Measurements from ENCODE around the gene RSPO1. TPM values are rescaled to one million over a fixed set of nuclear protein-coding genes. Genes with fewer than 3 reads are reported as not detected.
A peak's percentile ranks its signal among the peaks of the same experiment; 100 is the strongest.

Gene RSPO1
- polyA plus RNA-seq, 4 donors: 6.0 to 28.9 (median 7.0) TPM

DNA sequence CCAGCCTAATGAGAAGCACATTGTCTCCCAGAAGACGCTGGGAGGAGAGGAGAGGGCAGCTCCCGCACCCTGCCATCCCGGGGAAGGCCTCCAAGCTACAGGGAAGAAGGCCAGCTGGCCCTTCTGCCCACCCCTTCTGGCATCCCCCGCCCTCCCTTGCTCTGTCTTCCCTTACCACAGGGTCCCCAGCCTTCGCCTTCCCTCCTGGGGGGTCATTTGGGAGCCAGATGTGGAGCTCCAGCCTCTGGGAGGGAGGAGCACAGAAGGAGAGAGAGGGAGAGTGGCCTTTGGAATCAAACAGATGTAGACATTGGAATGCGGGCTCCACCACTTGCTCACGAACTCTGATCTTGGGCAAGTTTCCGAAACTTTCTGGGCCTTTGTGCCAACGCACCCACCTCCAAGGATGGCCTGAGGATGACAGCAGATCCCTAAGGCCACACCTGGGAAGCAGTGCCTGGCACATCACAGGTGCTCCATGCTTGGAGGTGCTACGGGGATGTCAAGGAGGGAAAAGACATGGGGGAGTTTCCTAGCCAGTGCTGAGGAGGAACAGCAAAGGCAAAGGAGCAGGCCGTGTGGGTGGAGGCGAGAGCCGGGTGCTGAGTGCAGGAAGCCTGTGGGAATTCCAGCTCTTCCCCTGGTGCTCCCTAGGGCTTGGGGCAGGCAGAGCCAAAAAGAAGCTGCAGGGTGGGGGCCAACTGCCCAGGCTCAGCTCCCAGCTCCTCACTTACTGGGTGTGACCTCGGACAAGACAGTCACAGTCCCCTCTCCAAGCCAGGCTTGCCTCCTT lies 23.1 kb upstream of the RSPO1 start:
- no peak for DNase-seq (ENCODE audit: low read depth in 4 of 4, low spot score in 3 of 4)

DNA sequence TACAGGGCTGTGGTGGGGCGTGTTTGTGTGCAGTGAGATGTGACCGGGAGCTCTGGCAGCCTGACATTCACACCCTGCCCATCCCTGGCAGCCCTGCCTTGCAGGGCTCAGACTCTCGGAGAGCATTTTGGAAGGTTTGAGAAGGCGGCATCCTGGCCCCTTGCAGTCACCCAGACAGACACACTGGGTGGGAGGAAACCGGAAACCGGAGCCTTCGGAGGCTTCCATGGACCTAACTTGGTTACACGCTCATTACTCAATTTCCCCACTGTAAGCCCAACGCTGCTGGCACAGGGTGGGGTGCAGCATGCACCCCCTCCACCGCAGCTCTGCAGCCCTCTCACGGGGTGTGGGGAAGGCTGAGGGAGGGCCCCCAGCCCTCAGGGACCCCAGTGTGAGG lies 22.2 kb upstream of the RSPO1 start:
- no peak for DNase-seq (ENCODE audit: low read depth in 4 of 4, low spot score in 3 of 4)

DNA sequence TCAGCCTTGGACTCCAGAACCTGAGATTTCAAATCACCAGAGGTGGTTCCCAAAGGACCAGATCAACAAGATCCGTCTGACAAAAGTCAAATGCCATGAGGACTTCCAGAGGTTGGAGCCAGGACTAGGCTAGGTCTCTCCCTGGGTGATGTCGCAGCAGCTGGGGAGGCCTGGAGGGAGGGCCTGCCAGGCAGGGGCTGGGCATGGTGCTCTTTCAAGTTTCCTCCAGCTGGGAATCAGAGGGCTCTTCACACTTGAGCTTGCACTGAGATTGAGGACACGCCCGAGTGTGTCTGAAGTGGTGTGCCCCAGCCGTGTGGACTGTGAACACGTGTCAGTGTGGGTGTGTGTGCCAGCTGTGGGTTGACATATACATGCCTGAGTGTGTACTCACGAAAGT lies 21.3 kb upstream of the RSPO1 start:
- no peak for DNase-seq (ENCODE audit: low read depth in 4 of 4, low spot score in 3 of 4)

DNA sequence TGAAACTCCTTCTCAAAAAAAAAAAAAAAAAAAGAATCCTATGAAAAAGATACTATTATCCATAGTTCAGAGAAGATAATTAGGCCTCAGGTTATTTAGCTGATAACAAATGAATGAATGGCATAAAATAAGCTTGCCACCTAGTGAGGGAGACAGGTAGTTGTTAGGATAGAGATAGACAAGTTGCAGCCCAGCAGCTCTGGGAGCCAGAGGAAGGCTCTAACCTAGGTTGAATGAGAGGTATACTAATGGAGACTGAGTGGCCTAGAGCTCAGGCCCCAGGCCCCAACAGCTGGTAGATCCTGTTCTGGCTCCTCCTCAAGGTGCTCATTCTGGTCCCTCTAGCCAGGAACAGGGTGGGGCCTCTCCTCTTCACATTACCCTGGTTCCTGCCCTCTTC lies 20.6 kb upstream of the RSPO1 start:
- DNase-seq (ENCODE audit: low read depth in 4 of 4, low spot score in 3 of 4): no peak

DNA sequence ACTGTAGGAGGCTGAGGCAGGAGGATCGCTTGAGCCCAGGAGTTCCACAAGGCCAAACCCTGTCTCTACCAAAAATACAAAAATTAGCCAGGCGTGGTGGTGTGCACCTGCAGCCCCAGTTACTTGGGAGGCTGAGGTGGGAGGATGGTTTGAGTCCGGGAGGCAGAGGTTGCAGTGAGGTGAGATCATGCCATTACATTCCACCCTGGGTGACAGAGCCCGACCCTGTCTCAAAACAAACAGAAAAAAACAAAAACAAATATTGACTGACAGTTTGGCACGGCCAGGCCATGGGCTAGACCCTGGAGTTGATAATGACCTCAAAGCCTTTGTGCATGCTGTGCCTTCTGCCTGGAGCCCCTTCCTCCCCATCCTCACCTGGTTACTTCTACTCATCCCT lies 19.2 kb upstream of the RSPO1 start:
- DNase-seq (ENCODE audit: low read depth in 4 of 4, low spot score in 3 of 4): no peak

DNA sequence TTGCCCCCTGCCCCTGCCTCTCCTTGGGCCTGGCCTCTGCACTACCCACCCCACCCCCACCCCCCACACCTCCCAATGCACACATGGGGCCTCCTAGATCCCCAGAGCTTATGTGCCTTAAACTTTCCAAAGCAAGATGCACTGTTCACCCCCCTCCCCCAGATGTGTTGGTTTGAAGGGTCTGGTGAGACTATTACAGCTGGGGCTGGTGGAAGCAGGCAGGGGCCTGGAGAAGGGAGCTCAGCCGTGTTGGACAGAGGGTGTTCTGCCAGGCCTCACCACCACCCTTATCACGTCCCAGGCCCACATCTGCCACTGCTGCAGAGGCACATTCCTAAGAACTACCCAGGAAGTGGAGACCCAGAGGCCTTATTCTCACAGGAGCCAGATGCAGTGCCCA lies 18.3 kb upstream of the RSPO1 start:
- DNase-seq (ENCODE audit: low read depth in 4 of 4, low spot score in 3 of 4): no peak

DNA sequence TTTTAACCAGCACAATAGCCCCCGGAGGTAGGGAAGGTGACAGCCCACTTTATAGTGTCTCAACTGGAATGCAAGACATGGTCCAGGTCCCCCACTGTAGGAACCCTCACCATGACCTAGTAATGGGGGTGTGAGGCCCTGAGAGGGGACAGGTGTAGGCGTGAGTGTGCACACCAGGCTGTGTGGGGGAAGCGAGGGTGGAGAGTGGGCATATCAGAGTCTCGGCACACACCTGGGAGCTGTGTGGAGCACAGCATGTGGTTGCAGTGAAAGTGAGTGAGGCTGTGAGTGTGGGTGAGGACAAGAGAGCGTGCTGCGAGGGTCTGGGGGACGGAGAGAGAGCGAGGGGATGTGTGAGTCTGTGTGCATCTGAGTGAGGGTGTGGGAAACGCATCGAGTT lies 17.1 kb upstream of the RSPO1 start:
- DNase-seq (ENCODE audit: low read depth in 4 of 4, low spot score in 3 of 4): no peak

DNA sequence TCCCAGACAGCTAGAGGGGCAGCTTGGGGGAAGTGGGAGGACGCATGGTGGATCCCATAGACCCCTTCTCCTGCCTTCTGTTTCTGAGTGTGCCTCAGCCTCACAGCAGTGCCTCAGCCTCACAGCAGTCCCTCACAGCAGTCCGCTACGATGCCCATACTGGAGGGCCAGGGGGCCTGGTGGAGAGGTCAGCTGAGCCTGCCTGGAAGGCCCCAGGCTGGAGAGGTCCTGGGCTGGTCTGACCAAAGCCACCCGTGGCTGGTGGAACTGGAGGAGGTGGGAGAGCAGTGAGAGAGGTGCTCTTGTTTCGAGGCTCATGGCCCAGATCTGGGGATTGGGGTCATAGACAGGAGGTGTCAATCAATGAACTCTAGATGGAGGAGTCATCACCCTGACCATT lies 16.0 kb upstream of the RSPO1 start:
- DNase-seq (ENCODE audit: low read depth in 4 of 4, low spot score in 3 of 4): no peak

DNA sequence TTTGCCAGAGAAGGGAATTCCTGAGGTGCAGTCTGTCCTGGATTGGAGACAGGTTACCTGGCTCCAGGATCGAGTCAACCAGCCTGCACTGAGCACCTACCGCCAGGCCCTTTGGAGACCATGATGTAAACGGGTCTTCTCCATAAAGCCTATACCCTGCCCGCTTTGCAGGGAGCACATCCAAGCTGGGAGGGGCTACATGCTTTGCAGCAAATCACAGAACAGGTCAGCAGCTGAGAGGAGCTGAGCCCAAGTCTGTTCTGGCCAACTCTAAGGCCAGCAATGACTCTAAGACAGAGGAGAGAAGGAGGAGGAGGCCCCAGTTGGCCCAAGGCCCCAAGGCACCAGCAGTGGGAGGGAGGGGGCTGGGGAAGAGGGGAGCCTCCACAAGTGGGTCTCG lies 15.5 kb upstream of the RSPO1 start:
- no peak for DNase-seq (ENCODE audit: low read depth in 4 of 4, low spot score in 3 of 4)

DNA sequence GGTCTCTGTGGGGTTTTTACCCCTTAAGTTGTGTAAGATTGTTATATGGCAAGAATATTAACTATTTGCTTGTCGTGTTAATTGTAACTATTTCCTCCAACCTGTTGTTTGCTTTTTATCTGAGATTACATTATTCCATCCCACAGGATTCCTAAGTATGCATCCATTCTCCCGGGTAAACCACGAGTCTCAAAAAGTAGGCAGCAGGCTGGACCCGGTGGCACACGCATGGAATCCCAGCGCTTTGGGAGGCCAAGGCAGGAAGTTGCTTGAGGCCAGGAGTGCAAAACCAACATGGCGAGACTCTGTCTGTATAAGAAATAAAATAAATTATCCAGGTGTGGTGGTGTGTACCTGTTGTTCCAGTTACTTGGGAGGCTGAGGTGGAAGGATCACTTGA lies 12.6 kb upstream of the RSPO1 start:
- no peak for DNase-seq (ENCODE audit: low read depth in 4 of 4, low spot score in 3 of 4)

DNA sequence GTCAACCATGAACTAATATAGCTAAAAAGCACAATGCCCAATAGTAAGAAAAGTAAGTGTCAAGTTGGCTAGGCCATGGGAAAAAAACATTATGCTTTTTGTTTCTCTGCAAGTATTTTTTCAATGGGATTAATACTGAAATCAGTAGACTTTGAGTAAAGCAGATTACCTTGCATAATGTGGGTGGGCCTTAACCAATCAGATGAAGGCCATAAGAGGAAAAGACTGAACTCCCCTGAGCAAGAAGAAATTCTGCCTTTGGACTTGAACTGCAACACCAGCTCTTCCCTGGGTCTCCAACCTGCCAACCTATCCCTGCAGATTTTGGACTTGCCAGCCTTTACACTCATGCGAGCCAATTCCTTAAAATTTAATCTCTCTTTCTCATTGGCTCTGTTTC lies 6.4 kb upstream of the RSPO1 start:
- no peak for DNase-seq (ENCODE audit: low read depth in 4 of 4, low spot score in 3 of 4)

DNA sequence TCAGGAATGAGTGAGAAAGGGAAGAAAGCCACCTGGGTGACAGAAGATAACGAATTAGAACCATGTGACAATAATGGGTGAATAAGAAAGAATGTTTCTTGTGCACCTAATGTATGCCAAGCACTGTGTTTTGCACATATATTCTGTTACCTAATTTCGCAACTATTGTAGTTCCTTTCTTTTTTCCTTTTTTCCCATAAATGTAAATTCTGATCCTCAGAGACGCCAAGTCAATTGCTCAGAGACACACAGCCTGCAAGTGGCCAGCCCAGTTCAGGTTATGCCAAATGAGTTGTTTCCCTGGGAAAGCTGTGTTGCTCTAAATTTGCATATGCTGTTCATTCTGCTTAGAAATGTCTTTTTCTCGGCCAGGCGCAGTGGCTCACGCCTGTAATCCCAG lies 1.7 kb upstream of the RSPO1 start:
- DNase-seq (ENCODE audit: low read depth in 4 of 4, low spot score in 3 of 4): no peak

DNA sequence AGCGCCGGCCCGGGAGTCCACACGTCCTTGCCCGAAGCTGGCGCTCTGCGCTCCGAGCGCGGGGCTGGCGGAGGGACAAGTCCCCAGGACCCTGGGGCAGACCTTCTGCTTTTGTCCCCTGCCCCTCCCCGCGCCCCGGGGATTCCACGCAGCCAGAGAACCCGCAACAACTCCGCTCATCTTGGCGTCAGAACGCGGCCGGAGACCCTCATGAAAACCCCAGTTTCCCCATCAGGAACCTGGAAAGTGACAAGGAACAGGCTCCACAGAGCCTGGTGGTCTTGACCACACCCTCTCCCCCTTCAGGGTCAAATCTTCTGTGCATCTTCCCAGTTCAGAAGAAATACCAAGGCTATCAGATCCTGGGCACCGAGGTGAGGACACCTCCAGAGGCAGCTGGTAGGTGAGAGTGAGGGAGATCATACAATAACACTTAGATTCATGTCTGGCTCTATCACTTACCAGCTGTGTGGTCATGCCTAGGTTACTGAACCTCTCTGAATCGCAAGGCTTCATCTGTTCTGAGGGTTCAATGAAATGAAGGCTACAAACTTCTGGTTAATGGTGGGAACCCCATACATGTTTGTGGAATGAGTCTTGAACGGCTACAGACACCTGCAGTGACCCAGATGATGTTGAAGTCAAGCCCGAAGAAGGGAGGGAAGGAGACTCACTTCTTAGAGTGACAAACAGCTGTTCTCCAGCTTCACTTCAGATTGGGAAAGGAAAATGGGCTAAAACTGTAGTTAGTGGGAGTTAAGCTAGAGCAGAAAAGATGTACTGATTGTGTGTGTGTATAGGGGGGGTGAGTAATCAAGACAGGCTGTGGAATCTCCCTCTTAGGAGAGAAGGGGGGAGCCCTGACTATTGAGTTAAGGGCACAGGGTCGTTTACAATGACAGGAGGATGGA lies 555 bp upstream of the RSPO1 start:
- no peak for DNase-seq (ENCODE audit: low read depth in 4 of 4, low spot score in 3 of 4)

DNA sequence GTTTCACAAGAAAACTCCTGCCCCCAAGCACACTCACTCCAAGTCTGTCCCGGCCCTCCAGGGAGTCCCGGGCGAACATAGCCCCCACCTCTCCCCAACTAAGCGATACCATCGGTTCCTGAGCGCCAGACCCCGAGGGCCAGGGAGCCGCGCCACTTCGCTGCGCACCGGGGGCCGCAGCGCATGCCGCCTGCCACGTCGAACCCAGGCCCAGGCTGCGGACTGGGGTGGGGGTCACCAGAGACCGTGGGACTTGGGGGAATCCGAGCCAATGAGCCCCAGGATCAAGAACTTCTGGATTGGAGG lies 801 bp downstream of the RSPO1 start:
- DNase-seq (ENCODE audit: low read depth in 4 of 4, low spot score in 3 of 4): no peak

DNA sequence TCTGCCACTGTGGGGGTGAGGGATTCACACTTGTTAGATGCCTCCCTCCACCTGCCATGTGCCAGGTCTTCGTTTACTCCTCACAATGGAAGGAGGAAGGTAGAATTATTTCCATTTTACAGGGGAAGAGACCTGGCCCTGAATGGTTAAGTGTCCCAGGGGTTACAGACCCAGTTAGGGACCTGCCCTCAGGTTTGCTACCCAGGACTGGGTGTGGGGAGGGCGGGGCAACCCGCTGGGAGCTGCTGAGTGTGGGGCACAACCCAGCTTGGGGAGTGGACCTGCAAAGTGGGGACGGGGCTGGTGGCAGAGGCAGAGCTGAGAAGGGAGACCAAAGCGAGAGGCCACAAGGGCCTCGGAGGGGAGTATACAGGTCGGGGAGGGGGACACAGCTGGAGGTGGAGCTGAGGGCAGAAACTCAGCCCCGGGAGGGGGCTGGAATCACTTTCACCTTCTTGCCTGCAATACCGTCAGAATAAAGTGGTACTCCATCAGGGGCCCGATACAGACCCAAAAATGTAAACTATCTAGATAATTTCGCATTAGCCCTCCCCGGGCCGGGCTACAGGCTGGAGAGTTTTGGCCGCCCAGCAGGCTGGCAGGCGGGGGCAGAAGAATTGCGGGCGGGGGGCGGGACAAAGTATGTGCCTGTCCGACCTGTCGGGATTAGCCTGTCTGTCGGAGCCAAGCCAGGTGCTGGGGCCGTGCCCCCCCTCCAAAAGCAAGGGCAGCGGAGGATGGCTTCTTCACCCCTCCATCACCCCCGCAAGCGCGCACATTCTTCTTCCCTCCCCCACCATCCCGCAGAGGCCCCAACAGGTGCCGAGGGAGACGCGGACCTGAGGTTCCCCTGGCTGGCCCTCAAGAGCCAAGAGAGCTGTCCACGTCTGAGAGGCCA lies 1.4 kb downstream of the RSPO1 start:
- DNase-seq (ENCODE audit: low read depth in 4 of 4, low spot score in 3 of 4): no peak

DNA sequence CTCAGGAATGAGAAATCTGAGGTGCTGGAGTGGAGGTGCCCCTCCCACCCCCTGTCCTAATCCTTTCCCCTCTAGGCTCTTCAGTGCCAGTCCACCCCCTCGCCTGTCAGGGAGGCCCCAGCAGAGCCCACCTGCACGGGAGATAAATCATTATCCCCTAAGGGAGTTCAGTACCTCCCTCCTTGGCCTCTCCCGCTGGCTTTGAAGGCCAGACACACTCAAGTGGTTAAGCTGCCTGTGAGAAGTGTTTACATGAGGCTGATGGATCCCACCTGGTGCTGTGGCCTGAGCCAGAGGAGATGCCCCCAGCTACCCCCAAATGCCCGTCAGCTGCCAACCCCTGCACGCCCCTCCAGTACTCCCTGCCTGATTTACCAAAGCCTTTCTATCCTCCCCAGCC lies 3.7 kb downstream of the RSPO1 start:
- DNase-seq (ENCODE audit: low read depth in 4 of 4, low spot score in 3 of 4): peak in 1 of 4 donors; percentile 59

DNA sequence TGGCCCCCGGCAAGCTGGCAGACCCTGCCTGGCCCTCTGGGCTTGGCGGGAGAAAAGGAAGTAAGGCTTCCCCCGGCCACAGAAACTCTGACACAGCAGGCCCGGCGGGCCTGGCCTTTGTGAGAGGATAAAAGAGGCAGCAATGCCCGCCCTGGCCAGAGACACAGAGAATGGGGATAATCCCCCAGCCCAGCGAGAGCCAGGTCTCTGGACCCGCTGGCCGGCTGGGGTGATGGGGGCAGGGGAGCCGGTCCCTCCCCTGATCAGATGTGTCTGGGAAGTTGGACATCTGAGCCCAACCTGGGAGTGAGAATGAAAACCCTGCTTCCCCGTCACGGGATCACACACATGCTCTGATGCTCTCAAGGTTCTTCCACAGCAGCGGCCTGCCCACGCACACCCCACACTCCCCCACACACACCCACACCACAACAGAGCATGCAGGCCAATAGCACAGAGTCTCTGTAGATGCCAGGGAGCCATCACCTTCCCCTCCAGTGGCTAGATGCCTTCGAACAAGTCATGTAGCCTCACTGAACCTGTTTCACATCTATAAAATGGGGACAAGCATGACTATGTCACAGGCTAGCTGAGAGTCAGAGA lies 4.2 kb downstream of the RSPO1 start:
- no peak for DNase-seq (ENCODE audit: low read depth in 4 of 4, low spot score in 3 of 4)

DNA sequence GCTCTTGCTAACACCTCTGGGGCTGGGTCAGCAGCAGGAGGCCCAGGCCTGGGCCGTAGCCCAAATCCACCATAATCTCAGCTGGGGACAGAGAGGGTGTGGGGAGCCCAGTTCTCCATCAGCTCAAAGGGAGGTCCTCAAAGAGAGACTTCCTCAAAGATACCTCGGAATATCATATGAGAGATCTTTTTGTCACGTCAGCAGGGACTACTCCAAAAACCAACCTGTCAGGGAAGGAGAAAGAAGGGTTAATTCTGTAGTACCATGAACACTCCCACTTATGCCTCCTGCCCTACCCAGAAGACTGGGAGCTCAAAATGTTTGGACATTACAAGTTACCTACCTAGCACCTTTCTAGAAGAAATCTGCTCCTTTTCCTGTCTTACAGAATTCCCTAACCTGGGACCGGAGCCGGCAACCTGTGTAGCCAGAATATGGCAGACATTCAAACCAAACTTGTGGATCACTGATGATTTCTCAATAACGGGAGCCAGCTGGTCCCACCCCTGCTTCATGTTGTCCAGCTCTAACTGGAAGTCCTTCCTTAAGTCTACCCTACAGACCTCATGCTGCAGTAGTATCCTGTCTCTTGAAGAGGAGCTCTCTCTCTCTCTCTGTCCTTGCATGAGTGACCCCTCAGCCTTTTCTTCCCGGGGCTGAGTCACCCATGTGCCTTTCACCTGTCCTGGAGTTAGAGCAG lies 4.8 kb downstream of the RSPO1 start:
- no peak for DNase-seq (ENCODE audit: low read depth in 4 of 4, low spot score in 3 of 4)

DNA sequence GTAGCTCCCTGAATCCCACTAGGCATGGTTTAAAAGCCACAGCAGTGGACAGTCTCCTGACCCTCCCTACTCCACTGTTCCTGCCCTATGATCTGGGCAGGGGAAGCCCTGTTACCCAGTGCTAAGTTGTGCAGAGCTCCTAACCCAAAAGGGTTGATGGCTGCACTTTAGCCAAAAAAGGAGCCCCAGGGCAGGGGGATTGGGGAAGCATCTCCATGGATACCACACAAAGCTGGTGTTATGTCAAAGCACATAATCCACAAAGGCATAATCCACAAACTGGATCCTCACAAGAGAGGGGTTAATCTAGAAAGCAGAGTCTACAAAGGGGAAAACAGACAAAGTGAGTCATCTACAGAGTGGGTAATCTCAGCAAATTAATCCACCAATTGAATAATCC lies 5.7 kb downstream of the RSPO1 start:
- no peak for DNase-seq (ENCODE audit: low read depth in 4 of 4, low spot score in 3 of 4)

DNA sequence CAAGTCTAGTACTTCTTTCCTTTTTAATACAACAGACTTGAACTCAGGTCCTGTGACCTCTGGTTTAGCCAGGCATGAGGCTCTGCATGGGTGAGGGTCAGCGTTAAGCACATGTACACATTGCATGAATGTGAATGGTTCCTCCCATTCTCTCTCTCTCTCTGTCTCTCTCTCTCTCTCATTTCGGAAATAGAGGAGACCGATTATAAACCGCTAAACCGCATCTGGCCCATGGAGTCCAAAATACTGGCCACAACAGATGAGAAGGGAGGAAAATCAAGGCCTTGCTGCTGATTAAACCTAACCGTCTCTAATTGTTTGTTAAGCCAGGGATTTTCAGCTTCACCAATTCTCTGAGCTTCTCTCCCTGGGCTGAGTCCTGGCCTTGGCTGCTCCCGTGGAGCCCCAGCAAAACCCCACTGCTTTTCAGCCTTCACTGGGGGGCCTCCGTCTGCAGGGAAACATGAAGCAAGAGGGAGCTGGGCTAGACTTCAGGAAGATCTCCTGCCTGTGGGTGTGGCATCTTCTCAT lies 6.6 kb downstream of the RSPO1 start:
- no peak for DNase-seq (ENCODE audit: low read depth in 4 of 4, low spot score in 3 of 4)
